WTC11 (cell line): ENCODE data around the gene FAM32A.

Experiments used
- CREB1 ChIP-seq: sonication (generic); formaldehyde crosslinking; IDR thresholded peaks from 2 replicates; pipeline ENCODE4 v1.8.0; 2023; ENCODE audit warnings: mild to moderate bottlenecking, missing genetic modification reagents
- NFYB ChIP-seq: sonication (generic); formaldehyde crosslinking; conservative IDR thresholded peaks from 2 replicates; pipeline ENCODE4 v1.8.0; 2022; ENCODE audit warnings: low read depth, missing genetic modification reagents
- PREB ChIP-seq: sonication (generic); formaldehyde crosslinking; IDR thresholded peaks from 2 replicates; pipeline ENCODE4 v1.8.1; 2022; ENCODE audit warnings: mild to moderate bottlenecking, missing genetic modification reagents, moderate library complexity, borderline replicate concordance
- TEAD1 ChIP-seq: sonication (generic); formaldehyde crosslinking; IDR thresholded peaks from 2 replicates; pipeline ENCODE4 v1.8.0; 2022; ENCODE audit warnings: mild to moderate bottlenecking, missing genetic modification reagents
- TEAD4 ChIP-seq: sonication (generic); formaldehyde crosslinking; IDR thresholded peaks from 2 replicates; pipeline ENCODE4 v1.8.0; 2022; ENCODE audit warnings: mild to moderate bottlenecking, missing genetic modification reagents
- ZNF281 ChIP-seq: sonication (generic); formaldehyde crosslinking; IDR thresholded peaks from 2 replicates; pipeline ENCODE4 v1.8.0; 2023; ENCODE audit warnings: mild to moderate bottlenecking, missing genetic modification reagents
- ZNF416 ChIP-seq: fragments of 250-450 bp; sonication (Bioruptor Pico); IDR thresholded peaks from 2 replicates; pipeline ENCODE4 v1.9.0; 2021; ENCODE audit warnings: mild to moderate bottlenecking, inconsistent platforms
- ZNF423 ChIP-seq: fragments of 250-450 bp; sonication (Bioruptor Pico); IDR thresholded peaks from 2 replicates; pipeline ENCODE4 v2.1.2; 2022; ENCODE audit warnings: mild to moderate bottlenecking, moderate library complexity
- TF ChIP-seq, protein P1 (sequence below): sonication (generic); formaldehyde crosslinking; IDR thresholded peaks from 2 replicates; pipeline ENCODE4 v1.8.1; 2022; ENCODE audit warnings: mild to moderate bottlenecking, moderate library complexity, missing genetic modification reagents
- TF ChIP-seq, protein P2 (sequence below): fragments of 200-600 bp; IDR thresholded peaks from 2 replicates; pipeline ENCODE4 v1.8.0; 2022; ENCODE audit warnings: antibody characterized with exemption

- TF ChIP-seq ZNF416 (CRISPR knock-in tag) = no peak
- TF ChIP-seq, protein P1, sequence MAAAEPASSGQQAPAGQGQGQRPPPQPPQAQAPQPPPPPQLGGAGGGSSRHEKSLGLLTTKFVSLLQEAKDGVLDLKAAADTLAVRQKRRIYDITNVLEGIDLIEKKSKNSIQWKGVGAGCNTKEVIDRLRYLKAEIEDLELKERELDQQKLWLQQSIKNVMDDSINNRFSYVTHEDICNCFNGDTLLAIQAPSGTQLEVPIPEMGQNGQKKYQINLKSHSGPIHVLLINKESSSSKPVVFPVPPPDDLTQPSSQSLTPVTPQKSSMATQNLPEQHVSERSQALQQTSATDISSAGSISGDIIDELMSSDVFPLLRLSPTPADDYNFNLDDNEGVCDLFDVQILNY (CRISPR knock-in tag) = no peak
- TF ChIP-seq ZNF281 (CRISPR knock-in tag) = no peak
- TF ChIP-seq, protein P2, sequence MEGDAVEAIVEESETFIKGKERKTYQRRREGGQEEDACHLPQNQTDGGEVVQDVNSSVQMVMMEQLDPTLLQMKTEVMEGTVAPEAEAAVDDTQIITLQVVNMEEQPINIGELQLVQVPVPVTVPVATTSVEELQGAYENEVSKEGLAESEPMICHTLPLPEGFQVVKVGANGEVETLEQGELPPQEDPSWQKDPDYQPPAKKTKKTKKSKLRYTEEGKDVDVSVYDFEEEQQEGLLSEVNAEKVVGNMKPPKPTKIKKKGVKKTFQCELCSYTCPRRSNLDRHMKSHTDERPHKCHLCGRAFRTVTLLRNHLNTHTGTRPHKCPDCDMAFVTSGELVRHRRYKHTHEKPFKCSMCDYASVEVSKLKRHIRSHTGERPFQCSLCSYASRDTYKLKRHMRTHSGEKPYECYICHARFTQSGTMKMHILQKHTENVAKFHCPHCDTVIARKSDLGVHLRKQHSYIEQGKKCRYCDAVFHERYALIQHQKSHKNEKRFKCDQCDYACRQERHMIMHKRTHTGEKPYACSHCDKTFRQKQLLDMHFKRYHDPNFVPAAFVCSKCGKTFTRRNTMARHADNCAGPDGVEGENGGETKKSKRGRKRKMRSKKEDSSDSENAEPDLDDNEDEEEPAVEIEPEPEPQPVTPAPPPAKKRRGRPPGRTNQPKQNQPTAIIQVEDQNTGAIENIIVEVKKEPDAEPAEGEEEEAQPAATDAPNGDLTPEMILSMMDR = no peak
- TF ChIP-seq NFYB (CRISPR knock-in tag) = no peak
- TF ChIP-seq ZNF423 (CRISPR knock-in tag) = no peak
- no peak for TF ChIP-seq CREB1 (CRISPR knock-in tag)
- TF ChIP-seq PREB = no peak
- no peak for TF ChIP-seq TEAD4 (CRISPR knock-in tag)
- TF ChIP-seq TEAD1 = no peak
Measured at GRCh38 chr19:16225279-16226183, 40.3 kb downstream of the FAM32A start.
